Kidney (tissue), 14 donors: ENCODE data around the gene REV3L. TPM values are rescaled to one million over a fixed set of nuclear protein-coding genes. Genes with fewer than 3 reads are reported as not detected.

Experiments
- DNase-seq, 5 donors: peaks; one replicate each; pipeline ENCODE4 v3.0.0-alpha.2; 2013 to 2020
- FAIRE-seq: peaks from 2 replicates; lab custom pipeline; 2012; peaks lifted over from hg19 to GRCh38; lab: Jason Lieb, UNC
- H3K27ac ChIP-seq, 2 donors: one replicate each; pipeline ENCODE4 v1.7.0; 2013; ENCODE audit warnings: low read depth in 2 of 2, low read length in 2 of 2, inconsistent platforms in 1 of 2
- H3K27me3 ChIP-seq: one replicate; pipeline ENCODE4 v1.7.1; 2013; ENCODE audit warnings: low read length, inconsistent platforms; ENCODE audit not compliant: control insufficient read depth, insufficient read depth
- H3K36me3 ChIP-seq, 3 donors: one replicate each; pipeline versions ENCODE4 v1.7.0 to v1.7.1; 2013; ENCODE audit warnings: low read length in 3 of 3, control low read depth in 1 of 3, inconsistent platforms in 1 of 3; ENCODE audit not compliant: insufficient read depth in 3 of 3, control insufficient read depth in 2 of 3
- H3K4me1 ChIP-seq, 3 donors: one replicate each; pipeline versions ENCODE4 v1.7.0 to v1.7.1; 2013; ENCODE audit warnings: low read length in 3 of 3, inconsistent platforms in 1 of 3, low read depth in 1 of 3; ENCODE audit not compliant: control insufficient read depth in 2 of 3, insufficient read depth in 2 of 3
- H3K4me3 ChIP-seq, 3 donors: one replicate each; pipeline versions ENCODE4 v1.7.0 to v1.8.1; 2013; ENCODE audit warnings: low read length in 3 of 3, control low read depth in 1 of 3, inconsistent platforms in 1 of 3
- H3K9ac ChIP-seq, 3 donors: one replicate each; pipeline versions ENCODE4 v1.7.0 to v1.7.1; 2013; ENCODE audit warnings: low read length in 3 of 3, control low read depth in 1 of 3, inconsistent platforms in 1 of 3
- H3K9me3 ChIP-seq, 3 donors: one replicate each; pipeline versions ENCODE4 v1.7.0 to v1.7.1; 2013; ENCODE audit warnings: low read length in 3 of 3, control low read depth in 1 of 3, inconsistent platforms in 1 of 3; ENCODE audit not compliant: control insufficient read depth in 2 of 3, insufficient read depth in 1 of 3
- intact Hi-C: fragments of 100-400 bp; cut with DNase I; formaldehyde crosslinking; loops from one replicate; pipeline ENCODE4 v1.11.1; 2022
- polyA plus RNA-seq: library from polyadenylated mRNA; stranded (reverse); fragments of 350-450 nt; fragmentation: Illumina TruSeq; extraction: RNeasy Lipid Tissue Mini Kit (QIAGEN cat#74804); gene quantifications from one replicate; pipeline ENCODE4 v1.2.3, GENCODE V29; 2014; ENCODE audit warnings: low read depth, low replicate concordance; ENCODE audit not compliant: insufficient read depth
- total RNA-seq: library from RNA; stranded (reverse); fragmentation: NEBNext Ultra II Directional; extraction: Animal tissue kit (Norgen Biotek cat#: 25700); gene quantifications from one replicate; pipeline ENCODE4 v1.2.1, GENCODE V29; 2021
- TF ChIP-seq, protein P1 (sequence below): IDR thresholded peaks from 3 replicates; pipeline ENCODE4 v1.5.1; 2012; ENCODE audit warnings: mild to moderate bottlenecking, moderate library complexity, borderline replicate concordance; ENCODE audit not compliant: insufficient read depth; ENCODE audit errors: extremely low read depth
- donor health status: control.
- donor health status: control.
- donor health status: control.
- donor health status: control.
- donor health status: control.
- donor health status: DM: yes; HTN: yes; CAD: no.
- donor health status: Normal renal cell carcinoma (clear cell type).

The REV3L gene
- total and polyA plus RNA-seq, 2 donors from 2014 or later, result 4.4 to 30.0 TPM

DNA sequence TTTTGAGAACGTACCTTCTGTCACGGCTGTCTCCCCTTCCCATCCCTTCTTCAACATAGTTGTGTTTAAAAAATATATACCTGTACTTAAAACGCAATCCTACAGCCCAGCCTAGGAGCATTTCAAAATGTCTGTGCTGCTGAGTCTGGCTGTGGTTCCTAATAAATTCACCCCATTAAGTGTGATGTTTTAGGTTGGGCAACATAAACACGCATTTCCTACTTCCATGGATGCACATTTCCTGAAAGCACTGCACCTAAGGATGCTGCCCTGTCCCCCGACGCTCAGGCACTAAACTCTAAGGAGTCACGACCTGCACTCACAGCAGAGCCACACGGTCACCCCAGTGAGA lies 1.2 kb downstream of the REV3L start:
- TF ChIP-seq, protein P1, sequence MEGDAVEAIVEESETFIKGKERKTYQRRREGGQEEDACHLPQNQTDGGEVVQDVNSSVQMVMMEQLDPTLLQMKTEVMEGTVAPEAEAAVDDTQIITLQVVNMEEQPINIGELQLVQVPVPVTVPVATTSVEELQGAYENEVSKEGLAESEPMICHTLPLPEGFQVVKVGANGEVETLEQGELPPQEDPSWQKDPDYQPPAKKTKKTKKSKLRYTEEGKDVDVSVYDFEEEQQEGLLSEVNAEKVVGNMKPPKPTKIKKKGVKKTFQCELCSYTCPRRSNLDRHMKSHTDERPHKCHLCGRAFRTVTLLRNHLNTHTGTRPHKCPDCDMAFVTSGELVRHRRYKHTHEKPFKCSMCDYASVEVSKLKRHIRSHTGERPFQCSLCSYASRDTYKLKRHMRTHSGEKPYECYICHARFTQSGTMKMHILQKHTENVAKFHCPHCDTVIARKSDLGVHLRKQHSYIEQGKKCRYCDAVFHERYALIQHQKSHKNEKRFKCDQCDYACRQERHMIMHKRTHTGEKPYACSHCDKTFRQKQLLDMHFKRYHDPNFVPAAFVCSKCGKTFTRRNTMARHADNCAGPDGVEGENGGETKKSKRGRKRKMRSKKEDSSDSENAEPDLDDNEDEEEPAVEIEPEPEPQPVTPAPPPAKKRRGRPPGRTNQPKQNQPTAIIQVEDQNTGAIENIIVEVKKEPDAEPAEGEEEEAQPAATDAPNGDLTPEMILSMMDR, result no peak
- Histone ChIP-seq H3K27me3 (no peaks in the 10 kb centered on the region), H3K36me3 (no peaks in the 10 kb centered on the region), H3K4me3 (peak overlapping the region; percentile 86 to 98 (median 90)), H3K9ac (peak overlapping the region; percentile 81 to 97 (median 84)), H3K9me3 (no peaks in the 10 kb centered on the region), H3K27ac (peak overlapping the region; percentile 99 to 100), H3K4me1 (peaks cover 4 to 15% (median 14%) of the 10 kb centered on the region in 3 donors)
- FAIRE-seq (no peak), DNase-seq (no peak)
- intact Hi-C loops, result no loop called here

DNA sequence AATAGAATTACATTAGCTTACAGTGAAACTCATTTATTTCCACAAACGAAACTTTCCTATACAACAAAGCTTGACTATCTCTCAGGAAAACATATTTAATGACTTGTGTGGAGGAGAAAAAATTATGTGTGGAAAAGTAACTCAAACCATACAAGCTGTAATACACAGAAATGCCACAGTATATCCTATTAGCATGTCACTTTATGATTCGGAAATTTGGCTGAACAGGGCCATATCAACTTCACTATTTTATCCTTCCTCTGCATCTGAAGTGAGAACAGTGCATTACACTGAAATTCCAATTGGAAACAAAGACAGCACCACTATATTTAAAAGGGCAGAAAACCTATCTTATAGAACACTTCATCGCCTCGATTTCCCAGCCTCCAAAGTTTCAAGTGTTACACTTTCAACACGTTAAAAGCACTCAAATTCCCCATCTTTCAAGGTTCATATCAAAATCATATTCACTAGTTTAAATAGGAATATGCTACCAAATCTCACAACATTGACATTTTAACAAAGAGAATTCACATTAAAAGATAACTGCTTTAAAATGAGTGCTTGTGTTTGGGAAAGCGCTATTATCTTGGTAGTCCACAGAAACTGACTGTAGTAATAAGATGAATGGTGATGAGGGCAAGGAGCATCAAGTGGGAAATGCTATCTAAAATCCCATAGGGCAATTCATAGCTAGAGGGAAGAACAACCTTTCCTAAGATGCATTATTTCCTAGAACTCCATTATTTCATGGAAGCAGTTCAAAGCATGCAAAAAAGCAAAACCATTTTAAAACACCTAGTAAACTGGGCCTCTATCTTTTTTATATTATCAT lies 1.8 kb downstream of the REV3L start:
- Histone ChIP-seq H3K27me3 (no peaks in the 10 kb centered on the region), H3K4me3 (peak overlapping the region; percentile 86 to 98 (median 90)), H3K36me3 (no peaks in the 10 kb centered on the region), H3K27ac (peak overlapping the region; percentile 99 to 100), H3K9me3 (no peaks in the 10 kb centered on the region), H3K4me1 (peaks cover 4 to 15% (median 14%) of the 10 kb centered on the region in 3 donors), H3K9ac (peak overlapping the region; percentile 81 to 97 (median 84))
- intact Hi-C loops, result no loop called here
- no peak for FAIRE-seq
- DNase-seq, result peak in 2 of 5 donors; percentile 59 to 65
- TF ChIP-seq, protein P1, result no peak

DNA sequence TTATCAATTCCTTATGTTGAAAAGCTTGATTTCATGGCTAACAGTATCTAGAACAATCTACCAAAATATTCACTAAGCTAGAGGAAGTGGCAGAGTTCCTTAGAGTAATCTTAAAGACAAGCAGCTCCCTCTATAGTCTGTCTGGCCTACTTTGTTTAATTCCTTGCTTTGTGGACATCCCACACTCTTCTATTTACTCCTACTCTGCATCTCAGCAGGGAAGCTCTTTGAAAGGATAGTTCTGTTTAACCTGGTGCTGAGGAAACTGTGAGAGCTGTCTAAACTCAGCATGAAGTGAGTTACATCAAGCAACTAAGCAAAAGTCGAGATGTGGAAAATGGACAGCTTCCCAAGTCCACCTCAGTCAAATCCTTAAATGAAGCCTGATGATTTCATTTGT lies 4.3 kb downstream of the REV3L start:
- DNase-seq, result peak in 2 of 5 donors; percentile 59 to 79
- H3K36me3 ChIP-seq, result no peaks in the 10 kb centered on the region
- FAIRE-seq, result no peak
- H3K4me1 ChIP-seq, result peaks cover 4 to 12% (median 10%) of the 10 kb centered on the region in 3 donors
- TF ChIP-seq, protein P1, result peak; percentile 42
- intact Hi-C loops, result no loop called here
- H3K9ac ChIP-seq, result no peak overlapping the region
- no peak overlapping the region for H3K4me3 ChIP-seq
- no peaks in the 10 kb centered on the region for H3K9me3 ChIP-seq
- H3K27ac ChIP-seq, result no peak overlapping the region
- H3K27me3 ChIP-seq, result no peaks in the 10 kb centered on the region
